ENCODE data around the gene TRIM6. TPM values are rescaled to one million over a fixed set of nuclear protein-coding genes. Genes with fewer than 3 reads are reported as not detected.
A peak's percentile ranks its signal among the peaks of the same experiment; 100 is the strongest.

TRIM6 gene
- total RNA-seq, 2 experiments from 2014 or later, result not detected

DNA sequence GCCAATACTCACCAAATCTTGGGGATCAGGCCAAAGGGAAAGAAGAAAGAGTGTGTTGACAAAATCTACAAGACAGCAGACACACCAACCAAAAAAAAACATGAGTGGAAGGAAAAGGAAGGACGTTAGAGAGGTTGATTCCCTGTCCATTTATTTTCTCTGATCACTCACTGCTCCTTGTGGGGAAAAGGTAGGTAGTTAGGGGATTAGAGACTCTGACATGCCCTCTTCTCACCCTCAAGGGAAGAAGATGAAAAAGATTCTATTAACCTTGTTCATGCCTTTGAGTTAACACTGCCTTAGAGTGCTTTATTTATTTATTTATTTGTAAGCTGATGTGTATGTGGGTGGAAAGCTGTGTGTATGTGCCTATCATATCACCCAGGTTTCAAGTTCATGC lies 48.0 kb upstream of the TRIM6 start, which contains the start of gene OR52H1:
TSS of gene OR52H1 (minus strand) at position 101 of the 400 bp plus-strand sequence. CDS start 3,035 bp downstream, outside the sequence.
- no peaks in the 10 kb centered on the region for H3K4me1 ChIP-seq (ENCODE audit: insufficient read depth, low read length, poor library complexity, severe bottlenecking)
- POLR2A ChIA-PET, result no interaction called here
- H3K27ac ChIP-seq (ENCODE audit: low read depth, low read length, poor library complexity, severe bottlenecking), result no peak within 1 kb of the TSS
- no peak within 1 kb of the TSS for H3K4me2 ChIP-seq (ENCODE audit: low read length)
- H3K36me3 ChIP-seq (ENCODE audit: insufficient read depth, low read length), result no peaks in the 10 kb centered on the region
- no peaks in the 10 kb centered on the region for H3K9me2 ChIP-seq (ENCODE audit: insufficient read depth, low read length)
- intact Hi-C loops (cut with micrococcal nuclease; ENCODE audit: unreplicated experiment), result no loop called here
- H3K9me3 ChIP-seq (ENCODE audit: low read length), result no peaks in the 10 kb centered on the region
- BruUV-seq (replicated peaks), result no TSS peak
- no peaks in the 10 kb centered on the region for H3K79me2 ChIP-seq (ENCODE audit: insufficient read depth, low read depth, low read length)
- no peak for TF ChIP-seq EZH2phosphoT487 (IDR thresholded peaks at IDR 0.05; ENCODE audit: borderline replicate concordance, low read depth, low read length)
- TF ChIP-seq, protein P1, sequence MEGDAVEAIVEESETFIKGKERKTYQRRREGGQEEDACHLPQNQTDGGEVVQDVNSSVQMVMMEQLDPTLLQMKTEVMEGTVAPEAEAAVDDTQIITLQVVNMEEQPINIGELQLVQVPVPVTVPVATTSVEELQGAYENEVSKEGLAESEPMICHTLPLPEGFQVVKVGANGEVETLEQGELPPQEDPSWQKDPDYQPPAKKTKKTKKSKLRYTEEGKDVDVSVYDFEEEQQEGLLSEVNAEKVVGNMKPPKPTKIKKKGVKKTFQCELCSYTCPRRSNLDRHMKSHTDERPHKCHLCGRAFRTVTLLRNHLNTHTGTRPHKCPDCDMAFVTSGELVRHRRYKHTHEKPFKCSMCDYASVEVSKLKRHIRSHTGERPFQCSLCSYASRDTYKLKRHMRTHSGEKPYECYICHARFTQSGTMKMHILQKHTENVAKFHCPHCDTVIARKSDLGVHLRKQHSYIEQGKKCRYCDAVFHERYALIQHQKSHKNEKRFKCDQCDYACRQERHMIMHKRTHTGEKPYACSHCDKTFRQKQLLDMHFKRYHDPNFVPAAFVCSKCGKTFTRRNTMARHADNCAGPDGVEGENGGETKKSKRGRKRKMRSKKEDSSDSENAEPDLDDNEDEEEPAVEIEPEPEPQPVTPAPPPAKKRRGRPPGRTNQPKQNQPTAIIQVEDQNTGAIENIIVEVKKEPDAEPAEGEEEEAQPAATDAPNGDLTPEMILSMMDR (conservative IDR thresholded peaks at IDR 0.05; ENCODE audit: low read length), result no peak
- H4K20me1 ChIP-seq (ENCODE audit: insufficient read depth, low read length), result no peaks in the 10 kb centered on the region
- H2AFZ ChIP-seq (ENCODE audit: low read length), result no peak within 1 kb of the TSS
- no peak for DNase-seq (ENCODE audit: low spot score)
- no peak within 1 kb of the TSS for H3K4me3 ChIP-seq (ENCODE audit: low read depth, low read length, poor library complexity, severe bottlenecking)
- CTCF ChIA-PET (ENCODE audit: unreplicated experiment), result no interaction called here

GRCh38 chr11:5550440-5551095 lies 45.9 kb upstream of the TRIM6 start:
- POLR2A ChIA-PET, result interaction anchor here (0.6 kb wide), 1 partner anchor 793 kb away, joined by 3 read pairs; no protein-coding TSS in a partner anchor
- no peaks in the 10 kb centered on the region for H3K4me1 ChIP-seq (ENCODE audit: insufficient read depth, low read length, poor library complexity, severe bottlenecking)
- H3K9me2 ChIP-seq (ENCODE audit: insufficient read depth, low read length), result no peaks in the 10 kb centered on the region
- intact Hi-C loops (cut with micrococcal nuclease; ENCODE audit: unreplicated experiment), result no loop called here
- no peaks in the 10 kb centered on the region for H3K79me2 ChIP-seq (ENCODE audit: insufficient read depth, low read depth, low read length)
- H4K20me1 ChIP-seq (ENCODE audit: insufficient read depth, low read length), result no peaks in the 10 kb centered on the region
- no peak overlapping the region for H3K27ac ChIP-seq (ENCODE audit: low read depth, low read length, poor library complexity, severe bottlenecking)
- BruUV-seq (replicated peaks), result no TSS peak
- TF ChIP-seq EZH2phosphoT487 (IDR thresholded peaks at IDR 0.05; ENCODE audit: borderline replicate concordance, low read depth, low read length), result no peak
- TF ChIP-seq, protein P1 (conservative IDR thresholded peaks at IDR 0.05; ENCODE audit: low read length), result no peak
- H3K9me3 ChIP-seq (ENCODE audit: low read length), result no peaks in the 10 kb centered on the region
- no peak overlapping the region for H3K4me2 ChIP-seq (ENCODE audit: low read length)
- H2AFZ ChIP-seq (ENCODE audit: low read length), result no peak overlapping the region
- DNase-seq (ENCODE audit: low spot score), result no peak
- H3K4me3 ChIP-seq (ENCODE audit: low read depth, low read length, poor library complexity, severe bottlenecking), result no peak overlapping the region
- H3K36me3 ChIP-seq (ENCODE audit: insufficient read depth, low read length), result no peaks in the 10 kb centered on the region
- CTCF ChIA-PET (ENCODE audit: unreplicated experiment), result interaction anchor here (0.6 kb wide), 1 partner anchor 794 kb away, joined by 3 read pairs; no protein-coding TSS in a partner anchor

DNA sequence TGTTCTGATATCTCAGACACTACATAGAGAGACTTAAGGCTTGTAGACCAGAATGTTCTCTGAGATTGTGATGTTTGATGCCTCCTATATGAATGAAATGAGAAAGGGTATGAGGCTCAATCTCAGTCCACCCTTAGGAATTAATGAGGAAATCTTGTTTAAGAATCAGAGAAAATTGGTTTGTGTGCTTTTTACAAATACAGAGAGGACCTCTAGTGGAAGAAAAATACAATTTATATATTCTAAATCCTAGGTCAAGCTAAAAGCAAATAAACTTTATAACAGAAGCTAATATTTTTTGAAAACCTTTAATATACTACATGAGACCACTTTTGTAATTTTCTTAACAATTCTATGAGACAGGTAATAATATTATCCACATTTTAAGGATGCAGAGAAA lies 43.1 kb upstream of the TRIM6 start:
- Histone ChIP-seq H4K20me1 (ENCODE audit: insufficient read depth, low read length) (no peaks in the 10 kb centered on the region), H2AFZ (ENCODE audit: low read length) (no peak overlapping the region), H3K9me3 (ENCODE audit: low read length) (no peaks in the 10 kb centered on the region), H3K79me2 (ENCODE audit: insufficient read depth, low read depth, low read length) (no peaks in the 10 kb centered on the region), H3K4me2 (ENCODE audit: low read length) (no peak overlapping the region), H3K9me2 (ENCODE audit: insufficient read depth, low read length) (no peaks in the 10 kb centered on the region), H3K4me1 (ENCODE audit: insufficient read depth, low read length, poor library complexity, severe bottlenecking) (no peaks in the 10 kb centered on the region), H3K27ac (ENCODE audit: low read depth, low read length, poor library complexity, severe bottlenecking) (no peak overlapping the region), H3K36me3 (ENCODE audit: insufficient read depth, low read length) (no peaks in the 10 kb centered on the region), H3K4me3 (ENCODE audit: low read depth, low read length, poor library complexity, severe bottlenecking) (no peak overlapping the region)
- intact Hi-C loops (cut with micrococcal nuclease; ENCODE audit: unreplicated experiment), result no loop called here
- BruUV-seq (replicated peaks), result no TSS peak
- TF ChIP-seq, protein P1 (conservative IDR thresholded peaks at IDR 0.05; ENCODE audit: low read length), result peak; percentile 50
- no peak for TF ChIP-seq EZH2phosphoT487 (IDR thresholded peaks at IDR 0.05; ENCODE audit: borderline replicate concordance, low read depth, low read length)
- ChIA-PET POLR2A (no interaction called here), CTCF (ENCODE audit: unreplicated experiment) (no interaction called here)
- DNase-seq (ENCODE audit: low spot score), result no peak
